Neural progenitor cell (in vitro differentiated cells): ENCODE data around the gene SYNDIG1. TPM values are rescaled to one million over a fixed set of nuclear protein-coding genes. Genes with fewer than 3 reads are reported as not detected.

ENCODE experiments used
- DNase-seq: peaks from one replicate; pipeline ENCODE4 v3.0.0-alpha.2; 2016; ENCODE audit warnings: low spot score
- H2AFZ ChIP-seq: fragments of 200-600 bp; sonication (generic); replicated peaks from 2 replicates; pipeline ENCODE4 v1.6.1; 2016; ENCODE audit warnings: antibody characterized with exemption
- H3F3A ChIP-seq: fragments of 200-600 bp; sonication (generic); 2 replicates; pipeline ENCODE4 v1.6.1; 2016; ENCODE audit warnings: antibody characterized with exemption, low read depth
- H3K27ac ChIP-seq: fragments of 200-600 bp; sonication (generic); 2 replicates; pipeline ENCODE4 v1.5.1; 2016; ENCODE audit warnings: mild to moderate bottlenecking
- H3K27me3 ChIP-seq: fragments of 200-600 bp; sonication (generic); 2 replicates; pipeline ENCODE4 v1.6.1; 2016; ENCODE audit warnings: mild to moderate bottlenecking, moderate library complexity
- H3K36me3 ChIP-seq: fragments of 200-600 bp; sonication (generic); 2 replicates; pipeline ENCODE4 v1.5.1; 2016
- H3K4me1 ChIP-seq: fragments of 200-600 bp; sonication (generic); 2 replicates; pipeline ENCODE4 v1.6.1; 2016; ENCODE audit warnings: mixed run types
- H3K4me2 ChIP-seq: fragments of 200-600 bp; sonication (generic); 2 replicates; pipeline ENCODE4 v1.6.1; 2016
- H3K4me3 ChIP-seq: fragments of 200-600 bp; sonication (generic); 2 replicates; pipeline ENCODE4 v1.5.1; 2016
- H3K79me2 ChIP-seq: fragments of 200-600 bp; sonication (generic); 2 replicates; pipeline ENCODE4 v1.6.1; 2016; ENCODE audit warnings: low read depth
- H3K9ac ChIP-seq: fragments of 200-600 bp; sonication (generic); 2 replicates; pipeline ENCODE4 v1.6.1; 2016
- H3K9me3 ChIP-seq: fragments of 200-600 bp; sonication (generic); 2 replicates; pipeline ENCODE4 v1.5.1; 2016; ENCODE audit warnings: low read depth
- H4K20me1 ChIP-seq: fragments of 200-600 bp; sonication (generic); 2 replicates; pipeline ENCODE4 v1.6.1; 2016; ENCODE audit warnings: low read depth
- H3K27ac Mint-ChIP-seq: 3 replicates; pipeline ENCODE4 v1.8.0; 2021; ENCODE audit warnings: mixed read lengths
- H3K27me3 Mint-ChIP-seq: 2 replicates; pipeline ENCODE4 v1.8.0; 2022; ENCODE audit warnings: low read depth, mild to moderate bottlenecking, inconsistent platforms, moderate library complexity, mixed read lengths; ENCODE audit not compliant: insufficient read depth
- H3K36me3 Mint-ChIP-seq: 3 replicates; pipeline ENCODE4 v1.8.0; 2021; ENCODE audit warnings: mixed read lengths
- H3K4me1 Mint-ChIP-seq: 3 replicates; pipeline ENCODE4 v1.8.0; 2021; ENCODE audit warnings: mixed read lengths
- H3K4me3 Mint-ChIP-seq: 3 replicates; pipeline ENCODE4 v1.8.0; 2021; ENCODE audit warnings: mild to moderate bottlenecking, moderate library complexity, mixed read lengths
- H3K9me3 Mint-ChIP-seq: 3 replicates; pipeline ENCODE4 v1.8.0; 2020; ENCODE audit warnings: mixed read lengths
- EZH2 ChIP-seq: fragments of 200-600 bp; sonication (generic); IDR thresholded peaks from 2 replicates; pipeline ENCODE4 v1.6.1; 2017; ENCODE audit warnings: antibody characterized with exemption, mild to moderate bottlenecking, moderate library complexity
- EZH2phosphoT487 ChIP-seq: fragments of 200-600 bp; sonication (generic); IDR thresholded peaks from 2 replicates; pipeline ENCODE4 v1.6.1; 2017; ENCODE audit warnings: antibody characterized with exemption
- total RNA-seq: library from RNA; depleted of rRNA; stranded (reverse); fragments of >200 nt; gene quantifications from 2 replicates; pipeline ENCODE4 v1.2.3, GENCODE V29; 2015; ENCODE audit warnings: low replicate concordance
- TF ChIP-seq, protein P1 (sequence below): fragments of 200-600 bp; sonication (generic); IDR thresholded peaks from 2 replicates; pipeline ENCODE4 v1.5.1; 2017; ENCODE audit warnings: antibody characterized with exemption, mild to moderate bottlenecking

The SYNDIG1 gene
- total RNA-seq, 1 donor from 2014 or later: 1.0 TPM

DNA sequence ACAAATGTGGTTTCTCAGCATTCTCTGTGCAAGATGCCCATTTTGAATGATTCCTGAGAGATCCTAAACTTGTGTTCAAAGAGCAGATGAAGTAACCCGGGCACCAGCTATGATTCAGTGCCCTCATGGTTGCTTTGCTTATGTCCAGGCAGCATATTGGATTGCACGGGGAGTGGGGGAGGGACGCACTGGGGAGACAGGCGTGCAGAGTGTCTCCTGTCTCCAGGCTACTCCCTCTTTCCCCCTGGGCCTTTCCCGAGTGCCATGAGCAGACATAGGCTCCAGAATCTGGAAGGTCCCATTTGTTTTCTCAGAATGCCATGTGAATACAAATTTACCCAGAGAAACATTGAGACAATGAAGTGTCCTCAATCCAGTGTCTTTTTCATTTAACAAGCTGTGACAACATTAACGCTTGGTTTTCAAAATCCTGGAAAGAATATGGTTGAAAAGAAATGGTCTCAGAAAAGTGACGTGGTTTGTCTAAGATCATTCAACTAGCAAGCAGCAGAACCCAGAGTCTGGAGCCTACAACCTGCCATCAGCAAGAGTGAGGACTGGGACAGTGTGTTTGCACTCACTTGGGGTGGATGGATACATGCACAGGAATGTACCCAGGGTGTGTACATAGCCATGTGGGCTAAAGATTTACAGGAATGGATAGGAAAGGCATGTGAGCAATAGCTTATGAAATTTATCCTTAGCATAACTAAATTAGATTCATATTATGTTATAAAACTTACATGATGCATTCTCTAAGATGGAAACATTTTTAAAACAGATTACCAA is 4.2 kb downstream of the SYNDIG1 start:
- Histone ChIP-seq H3K4me1 (peaks cover 9% of the 10 kb centered on the region), H3K36me3 (no peaks in the 10 kb centered on the region), H3K9ac (no peak overlapping the region), H3K9me3 (no peaks in the 10 kb centered on the region), H3K4me3 (no peak overlapping the region), H3K27me3 (peaks cover 29% of the 10 kb centered on the region), H3F3A (peaks cover 3% of the 10 kb centered on the region), H3K79me2 (peaks cover 50% of the 10 kb centered on the region), H2AFZ (no peak overlapping the region), H3K4me2 (no peak overlapping the region), H3K27ac (no peak overlapping the region), H4K20me1 (peaks cover 10% of the 10 kb centered on the region)
- H3K27ac Mint-ChIP-seq: no peak overlapping the region
- peaks cover 17% of the 10 kb centered on the region for H3K4me1 Mint-ChIP-seq
- no peak for DNase-seq
- H3K4me3 Mint-ChIP-seq: no peak overlapping the region
- peaks cover 33% of the 10 kb centered on the region for H3K27me3 Mint-ChIP-seq
- TF ChIP-seq EZH2 (no peak), EZH2phosphoT487 (no peak)
- TF ChIP-seq, protein P1, sequence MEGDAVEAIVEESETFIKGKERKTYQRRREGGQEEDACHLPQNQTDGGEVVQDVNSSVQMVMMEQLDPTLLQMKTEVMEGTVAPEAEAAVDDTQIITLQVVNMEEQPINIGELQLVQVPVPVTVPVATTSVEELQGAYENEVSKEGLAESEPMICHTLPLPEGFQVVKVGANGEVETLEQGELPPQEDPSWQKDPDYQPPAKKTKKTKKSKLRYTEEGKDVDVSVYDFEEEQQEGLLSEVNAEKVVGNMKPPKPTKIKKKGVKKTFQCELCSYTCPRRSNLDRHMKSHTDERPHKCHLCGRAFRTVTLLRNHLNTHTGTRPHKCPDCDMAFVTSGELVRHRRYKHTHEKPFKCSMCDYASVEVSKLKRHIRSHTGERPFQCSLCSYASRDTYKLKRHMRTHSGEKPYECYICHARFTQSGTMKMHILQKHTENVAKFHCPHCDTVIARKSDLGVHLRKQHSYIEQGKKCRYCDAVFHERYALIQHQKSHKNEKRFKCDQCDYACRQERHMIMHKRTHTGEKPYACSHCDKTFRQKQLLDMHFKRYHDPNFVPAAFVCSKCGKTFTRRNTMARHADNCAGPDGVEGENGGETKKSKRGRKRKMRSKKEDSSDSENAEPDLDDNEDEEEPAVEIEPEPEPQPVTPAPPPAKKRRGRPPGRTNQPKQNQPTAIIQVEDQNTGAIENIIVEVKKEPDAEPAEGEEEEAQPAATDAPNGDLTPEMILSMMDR: no peak
- no peaks in the 10 kb centered on the region for H3K36me3 Mint-ChIP-seq
- H3K9me3 Mint-ChIP-seq: no peaks in the 10 kb centered on the region

DNA sequence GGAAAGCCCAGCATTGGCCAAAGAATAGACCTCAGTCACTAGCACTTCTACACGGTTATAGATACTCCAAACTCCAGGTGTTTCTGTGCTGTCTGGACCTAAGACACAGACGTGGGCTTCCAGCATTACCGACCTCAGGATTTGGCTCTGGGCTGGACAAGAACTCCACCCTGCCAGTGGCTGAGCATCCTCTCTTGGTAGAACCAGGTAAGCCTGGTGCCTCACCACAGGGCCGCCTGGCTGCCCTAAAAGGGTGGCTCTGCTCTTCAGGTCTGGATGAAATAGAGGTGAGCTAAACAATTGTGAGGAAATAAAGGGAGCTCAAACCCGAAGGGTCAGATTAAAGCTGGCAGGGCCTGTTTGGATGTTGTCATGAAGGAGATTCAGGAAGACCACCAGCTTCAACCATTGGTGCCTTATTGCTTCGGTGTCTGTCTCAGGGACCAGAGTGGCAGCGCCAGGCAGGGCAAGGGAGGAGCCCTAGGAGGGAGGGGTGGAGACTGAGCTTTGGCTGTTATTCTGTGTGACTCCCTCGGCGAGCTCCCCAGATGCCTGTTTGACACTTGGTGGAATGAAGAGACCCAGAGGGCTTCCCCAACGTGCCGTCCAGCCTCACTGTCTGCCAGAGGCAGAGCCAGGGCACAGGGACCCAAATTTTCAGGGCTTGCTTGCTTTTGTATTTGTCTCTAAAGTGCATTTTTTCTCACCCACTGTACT is 8.6 kb downstream of the SYNDIG1 start:
- H3K27ac ChIP-seq: no peak overlapping the region
- H3K36me3 ChIP-seq: no peaks in the 10 kb centered on the region
- peaks cover 22% of the 10 kb centered on the region for H3K79me2 ChIP-seq
- no peak overlapping the region for H2AFZ ChIP-seq
- peaks cover 4% of the 10 kb centered on the region for H3K9me3 Mint-ChIP-seq
- no peak overlapping the region for H3K4me2 ChIP-seq
- H3K9me3 ChIP-seq: no peaks in the 10 kb centered on the region
- H3K27ac Mint-ChIP-seq: no peak overlapping the region
- no peak for DNase-seq
- TF ChIP-seq EZH2phosphoT487 (no peak), EZH2 (no peak)
- TF ChIP-seq, protein P1: no peak
- peaks cover 7% of the 10 kb centered on the region for H3K27me3 Mint-ChIP-seq
- peaks cover 8% of the 10 kb centered on the region for H3K4me1 Mint-ChIP-seq
- H3F3A ChIP-seq: no peaks in the 10 kb centered on the region
- no peak overlapping the region for H3K9ac ChIP-seq
- no peak overlapping the region for H3K4me3 ChIP-seq
- no peak overlapping the region for H3K4me3 Mint-ChIP-seq
- H3K4me1 ChIP-seq: peaks cover 8% of the 10 kb centered on the region
- H4K20me1 ChIP-seq: peaks cover 5% of the 10 kb centered on the region
- H3K36me3 Mint-ChIP-seq: no peaks in the 10 kb centered on the region
- H3K27me3 ChIP-seq: no peaks in the 10 kb centered on the region

DNA sequence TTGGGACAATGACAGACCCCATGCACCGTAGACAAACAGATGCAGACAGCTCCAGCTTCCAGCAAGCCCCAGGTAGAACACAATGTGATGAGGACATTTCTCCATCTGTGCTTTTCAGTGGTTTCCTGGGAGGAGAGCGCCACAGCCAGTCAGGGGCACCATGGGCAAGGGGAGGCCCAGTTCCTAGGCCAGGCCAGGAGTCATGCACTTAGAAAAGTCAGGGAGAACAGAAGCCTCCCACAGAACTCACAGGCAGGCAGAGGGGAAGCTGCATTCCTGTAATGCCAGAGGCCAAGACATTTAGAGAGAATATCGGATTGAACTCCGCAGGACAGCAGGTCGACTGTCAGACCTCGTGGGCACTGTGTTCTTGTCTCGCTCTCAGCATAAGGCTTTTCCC is 9.2 kb downstream of the SYNDIG1 start:
- Histone ChIP-seq H3K4me1 (peaks cover 8% of the 10 kb centered on the region), H3K4me2 (no peak overlapping the region), H3F3A (no peaks in the 10 kb centered on the region), H2AFZ (no peak overlapping the region), H3K4me3 (no peak overlapping the region), H3K79me2 (peaks cover 19% of the 10 kb centered on the region), H3K36me3 (no peaks in the 10 kb centered on the region), H3K9me3 (no peaks in the 10 kb centered on the region), H4K20me1 (no peaks in the 10 kb centered on the region), H3K27me3 (no peaks in the 10 kb centered on the region), H3K27ac (no peak overlapping the region), H3K9ac (no peak overlapping the region)
- Mint-ChIP-seq H3K27ac (peak overlapping the region; percentile 15), H3K9me3 (peaks cover 4% of the 10 kb centered on the region), H3K4me3 (no peak overlapping the region), H3K4me1 (peaks cover 11% of the 10 kb centered on the region), H3K27me3 (peaks cover 4% of the 10 kb centered on the region), H3K36me3 (no peaks in the 10 kb centered on the region)
- peak; percentile 38 for DNase-seq
- TF ChIP-seq EZH2phosphoT487 (no peak), EZH2 (no peak)
- TF ChIP-seq, protein P1: no peak
